Measurements from ENCODE around the gene MSTN.

GRCh38 chr2:190105554-190105953 is 43.0 kb upstream of the MSTN start:
- no peak for TF ChIP-seq CTCF (IDR thresholded peaks at IDR 0.05; ENCODE audit: borderline replicate concordance, extremely low read depth, low read length, poor library complexity, severe bottlenecking)
- TF ChIP-seq EZH2 (IDR thresholded peaks at IDR 0.05; ENCODE audit: borderline replicate concordance, low read depth, low read length, severe bottlenecking): no peak

Data from DND-41 (cell line).